ENCODE measurements around the gene NME9. TPM values are rescaled to one million over a fixed set of nuclear protein-coding genes. Genes with fewer than 3 reads are reported as not detected.

The NME9 gene
- total RNA-seq, 2 donors from 2014 or later: 3.7 TPM; not detected in 1

DNA sequence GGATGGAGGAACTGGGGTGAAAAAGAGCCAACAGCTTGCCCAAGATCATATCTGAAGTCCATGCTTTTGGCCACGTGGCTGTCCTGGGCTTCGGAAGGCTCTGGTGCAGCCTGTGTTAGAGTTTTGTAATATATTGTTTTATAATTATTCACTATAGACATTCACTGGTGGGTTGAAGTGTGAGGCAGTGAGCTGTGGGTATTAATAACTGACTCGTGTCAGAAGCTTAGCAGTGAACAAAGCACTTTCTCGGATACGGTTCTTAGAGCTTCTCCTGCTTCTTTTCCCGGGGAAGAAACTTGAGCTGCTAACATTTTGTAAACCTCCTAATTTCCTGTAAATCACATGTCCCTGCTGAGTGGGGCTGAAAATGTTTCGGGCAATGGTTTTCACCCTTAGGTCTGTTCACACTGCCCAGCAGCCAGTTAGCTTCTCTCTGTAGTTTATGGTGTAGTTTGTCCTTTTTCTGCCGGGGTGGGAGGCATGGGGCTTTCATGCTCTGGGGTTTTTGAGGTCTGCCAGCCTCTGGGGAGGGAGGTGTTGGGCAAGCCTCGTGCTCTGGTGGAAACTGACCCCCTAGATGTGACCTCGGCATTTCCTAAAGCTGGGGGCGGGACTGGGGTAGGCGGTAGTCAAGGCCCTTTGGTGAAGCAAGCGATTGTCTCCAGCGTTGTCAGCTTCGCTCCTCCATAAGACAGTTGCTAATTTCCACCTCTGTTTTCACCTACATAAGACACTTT, 20.4 kb upstream of the NME9 start:
- Mint-ChIP-seq H3K27ac (no peak overlapping the region), H3K36me3 (peaks cover 5 to 11% of the 10 kb centered on the region in 2 donors), H3K9me3 (peaks cover 0 to 4% of the 10 kb centered on the region in 2 donors)
- DNase-seq (ENCODE audit: low spot score in 2 of 2) (peak in 1 of 2 donors; percentile 11), ATAC-seq (no peak)

GRCh38 chr3:138348754-138349739, 19.4 kb upstream of the NME9 start:
- ATAC-seq (no peak), DNase-seq (ENCODE audit: low spot score in 2 of 2) (peak in 1 of 2 donors; percentile 16)
- Mint-ChIP-seq H3K36me3 (peaks cover 5 to 11% of the 10 kb centered on the region in 2 donors), H3K27ac (no peak overlapping the region), H3K9me3 (peaks cover 0 to 4% of the 10 kb centered on the region in 2 donors)

GRCh38 chr3:138347960-138348753, 18.5 kb upstream of the NME9 start, which contains the start of gene MRAS:
Gene MRAS, plus strand, starts transcription at chr3:138348579. Its CDS starts 24,305 bp downstream, at chr3:138372884.
- DNase-seq (ENCODE audit: low spot score in 2 of 2): peak in 1 of 2 donors; percentile 61
- peak; percentile 73 to 84 for ATAC-seq
- Mint-ChIP-seq H3K9me3 (peaks cover 0 to 4% of the 10 kb centered on the region in 2 donors), H3K36me3 (peaks cover 5 to 11% of the 10 kb centered on the region in 2 donors), H3K27ac (no peak within 1 kb of the TSS)

GRCh38 chr3:138344754-138345153, 15.1 kb upstream of the NME9 start:
- peaks cover 0 to 4% of the 10 kb centered on the region in 2 donors for H3K9me3 Mint-ChIP-seq
- H3K36me3 Mint-ChIP-seq: peaks cover 5 to 11% of the 10 kb centered on the region in 2 donors
- no peak for DNase-seq (ENCODE audit: low spot score in 2 of 2)
- ATAC-seq: no peak
- no peak overlapping the region for H3K27ac Mint-ChIP-seq

GRCh38 chr3:138340511-138340910, 10.9 kb upstream of the NME9 start:
- DNase-seq (ENCODE audit: low spot score in 2 of 2) (no peak), ATAC-seq (no peak)
- Mint-ChIP-seq H3K27ac (no peak overlapping the region), H3K36me3 (no peaks in the 10 kb centered on the region), H3K9me3 (no peaks in the 10 kb centered on the region)

DNA sequence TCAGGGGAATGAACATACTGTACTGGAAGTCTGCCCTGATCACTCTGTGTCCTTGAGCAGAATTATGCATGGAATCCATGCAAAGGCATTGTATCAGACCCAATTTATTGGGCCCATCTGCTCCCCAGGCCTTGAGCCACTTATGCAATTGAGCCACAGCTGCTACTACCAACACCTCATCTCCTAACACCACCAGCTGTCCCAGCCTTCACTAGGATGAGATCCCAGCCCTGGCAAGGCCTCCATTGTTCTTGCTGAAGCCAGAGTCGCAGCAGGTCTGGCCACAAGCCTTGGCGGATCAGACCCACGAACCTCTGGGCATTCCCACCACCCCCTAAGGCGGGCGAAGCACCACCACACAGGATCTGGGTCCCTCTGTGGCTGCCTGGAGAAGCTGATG, 9.2 kb upstream of the NME9 start:
- Mint-ChIP-seq H3K27ac (no peak overlapping the region), H3K36me3 (no peaks in the 10 kb centered on the region), H3K9me3 (no peaks in the 10 kb centered on the region)
- ATAC-seq (no peak), DNase-seq (ENCODE audit: low spot score in 2 of 2) (no peak)

DNA sequence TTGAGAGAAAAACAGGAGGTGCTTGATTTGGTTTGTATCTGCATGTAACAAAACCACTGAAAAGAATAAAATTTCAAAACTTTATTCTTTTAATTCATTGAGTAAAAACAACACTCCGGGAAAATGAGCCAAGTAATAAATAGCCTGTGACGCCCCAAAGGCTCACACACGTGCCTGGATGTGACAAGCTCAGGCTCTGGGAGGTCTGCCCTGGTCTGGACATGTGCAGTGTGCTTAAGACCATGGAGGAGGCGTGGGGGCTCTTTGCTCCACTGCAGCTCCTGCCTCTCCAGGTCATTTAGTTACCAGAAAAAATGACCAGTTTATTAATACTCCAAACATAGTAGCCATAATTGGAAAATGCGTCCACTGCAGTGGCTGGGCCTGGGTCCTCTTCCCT, 8.6 kb upstream of the NME9 start:
- no peak overlapping the region for H3K27ac Mint-ChIP-seq

GRCh38 chr3:138336454-138336999, 6.9 kb upstream of the NME9 start:
- DNase-seq (ENCODE audit: low spot score in 2 of 2) (no peak), ATAC-seq (no peak)
- no peaks in the 10 kb centered on the region for H3K9me3 Mint-ChIP-seq
- H3K36me3 Mint-ChIP-seq: no peaks in the 10 kb centered on the region
- no peak overlapping the region for H3K27ac Mint-ChIP-seq

More for the DNA sequence above, 8.6 kb upstream of the NME9 start:
- DNase-seq (ENCODE audit: low spot score in 2 of 2) (no peak), ATAC-seq (no peak)
- Mint-ChIP-seq H3K9me3 (no peaks in the 10 kb centered on the region), H3K36me3 (no peaks in the 10 kb centered on the region)

DNA sequence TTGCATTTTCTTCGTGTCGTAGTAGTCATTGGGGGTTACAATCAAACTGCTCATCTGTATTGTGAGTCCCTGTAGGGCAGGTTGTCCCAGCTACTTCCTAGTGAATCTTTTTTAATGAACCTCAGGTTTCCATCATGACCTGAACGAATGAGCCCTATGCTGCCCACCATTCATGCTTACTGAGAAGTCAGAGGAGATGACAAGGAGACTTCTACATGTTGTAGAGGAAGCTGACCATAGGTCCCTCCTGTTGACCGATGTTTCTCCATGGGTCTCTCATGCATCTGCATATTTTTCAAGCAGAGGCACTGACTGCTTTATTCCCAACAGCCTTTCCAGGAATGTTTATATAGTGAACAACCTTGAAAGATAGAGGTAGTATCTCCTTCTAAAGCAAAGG, 5.0 kb upstream of the NME9 start:
- Mint-ChIP-seq H3K9me3 (no peaks in the 10 kb centered on the region), H3K36me3 (no peaks in the 10 kb centered on the region), H3K27ac (no peak overlapping the region)
- ATAC-seq (no peak), DNase-seq (ENCODE audit: low spot score in 2 of 2) (no peak)

DNA sequence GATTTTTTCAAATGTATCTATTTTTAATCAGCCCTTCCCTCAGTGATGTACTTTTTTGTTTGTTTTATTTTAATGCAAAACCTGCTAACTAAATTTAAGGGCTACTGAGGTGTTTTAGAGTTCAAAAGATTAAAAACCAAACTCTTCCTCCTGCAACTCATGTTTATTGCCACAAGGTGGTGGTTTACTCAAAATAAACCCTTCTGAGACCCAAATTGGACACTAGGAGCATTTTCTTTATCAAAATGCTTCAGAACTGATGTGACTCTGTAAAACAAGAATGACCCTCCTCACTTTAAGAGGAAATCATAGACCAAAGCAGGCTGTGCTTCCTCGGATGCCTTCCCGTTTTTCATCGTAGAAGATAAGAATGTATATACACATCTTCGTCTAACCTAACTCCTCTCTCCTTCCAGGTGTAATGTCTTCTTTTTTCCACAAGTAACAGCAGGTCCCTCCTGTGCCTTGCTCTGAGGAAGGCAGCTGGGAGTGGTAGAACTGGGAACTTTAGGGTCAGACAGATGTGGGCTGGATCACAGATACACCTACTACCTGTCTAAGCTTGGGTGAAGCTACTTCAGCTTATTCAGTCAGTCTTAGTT, 2.9 kb upstream of the NME9 start:
- Mint-ChIP-seq H3K9me3 (no peaks in the 10 kb centered on the region), H3K36me3 (no peaks in the 10 kb centered on the region), H3K27ac (no peak overlapping the region)
- ATAC-seq (no peak), DNase-seq (ENCODE audit: low spot score in 2 of 2) (no peak)

DNA sequence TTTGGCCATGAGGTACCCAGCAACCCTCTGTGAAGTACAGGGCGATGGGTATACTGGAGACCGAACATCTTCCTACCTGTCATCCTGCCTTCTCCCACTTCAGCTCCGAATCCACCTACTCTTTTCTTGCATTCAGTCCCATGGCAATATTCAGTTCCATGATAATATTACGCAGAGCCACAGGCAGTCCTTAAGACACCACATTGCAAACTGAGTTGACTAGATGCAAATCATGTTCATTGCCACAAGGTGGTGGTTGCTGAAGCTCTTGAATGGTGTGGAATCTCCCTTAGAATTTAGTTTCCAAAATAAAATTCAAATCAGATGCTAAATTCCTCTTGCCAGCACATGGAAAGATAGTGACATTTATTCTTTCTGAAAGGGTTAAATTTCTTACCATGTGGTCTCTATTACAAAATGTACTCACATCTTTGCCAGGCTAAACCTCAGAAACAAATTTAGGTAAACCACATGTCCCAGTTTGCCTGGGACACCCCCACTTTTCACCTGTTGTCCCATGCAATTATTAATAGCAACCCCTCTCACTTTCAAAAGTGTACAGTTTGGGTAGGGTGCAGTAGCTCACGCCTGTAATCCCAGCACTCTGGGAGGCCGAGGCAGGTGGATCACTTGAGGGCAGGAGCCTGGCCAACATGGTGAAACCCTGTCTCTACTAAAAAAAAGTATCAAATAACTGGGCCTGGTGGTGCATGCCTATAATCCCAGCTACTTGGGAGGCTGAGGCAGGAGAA, 1.7 kb upstream of the NME9 start:
- DNase-seq (ENCODE audit: low spot score in 2 of 2) (no peak), ATAC-seq (no peak)
- H3K9me3 Mint-ChIP-seq: no peaks in the 10 kb centered on the region
- H3K27ac Mint-ChIP-seq: no peak overlapping the region
- H3K36me3 Mint-ChIP-seq: no peaks in the 10 kb centered on the region

- DNase-seq (ENCODE audit: low spot score in 2 of 2) (no peak), ATAC-seq (no peak)
- Mint-ChIP-seq H3K36me3 (no peaks in the 10 kb centered on the region), H3K27ac (peak overlapping the region in 1 of 2 donors; percentile 68), H3K9me3 (no peaks in the 10 kb centered on the region)
Observed at GRCh38 chr3:138329984-138330293, 288 bp upstream of the NME9 start.

- no peaks in the 10 kb centered on the region for H3K9me3 Mint-ChIP-seq
- H3K36me3 Mint-ChIP-seq: no peaks in the 10 kb centered on the region
- H3K27ac Mint-ChIP-seq: no peak overlapping the region
- no peak for DNase-seq (ENCODE audit: low spot score in 2 of 2)
- no peak for ATAC-seq
Observed at GRCh38 chr3:138328341-138328740, 1.3 kb downstream of the NME9 start.

- DNase-seq (ENCODE audit: low spot score in 2 of 2) (no peak), ATAC-seq (no peak)
- H3K27ac Mint-ChIP-seq: no peak overlapping the region
- no peaks in the 10 kb centered on the region for H3K9me3 Mint-ChIP-seq
- H3K36me3 Mint-ChIP-seq: no peaks in the 10 kb centered on the region
Observed at GRCh38 chr3:138327831-138328230, 1.8 kb downstream of the NME9 start.

- Mint-ChIP-seq H3K27ac (no peak overlapping the region), H3K9me3 (no peaks in the 10 kb centered on the region), H3K36me3 (no peaks in the 10 kb centered on the region)
- DNase-seq (ENCODE audit: low spot score in 2 of 2) (no peak), ATAC-seq (no peak)
Observed at GRCh38 chr3:138326866-138327595, 2.6 kb downstream of the NME9 start.
